AG04449 (cell line): ENCODE data around the gene ALX3.
A peak's percentile ranks its signal among the peaks of the same experiment; 100 is the strongest.

Source experiments
- CTCF ChIA-PET: fragments of 350-600 bp; formaldehyde crosslinking; extraction: SDS; loops from one replicate; lab custom pipeline; 2021; ENCODE audit warnings: antibody characterized with exemption; lab: Yijun Ruan, JAX
- POLR2A ChIA-PET: fragments of 400-600, 350-600 bp; formaldehyde crosslinking; extraction: SDS; loops from one replicate; lab custom pipeline; 2020; ENCODE audit warnings: antibody characterized with exemption, inconsistent platforms; lab: Yijun Ruan, JAX
- DNase-seq: peaks from one replicate; pipeline ENCODE4 v3.0.0-alpha.2; 2010; ENCODE audit warnings: low read depth, low spot score
- H3K4me3 ChIP-seq: 2 replicates; pipeline ENCODE4 v1.5.1; 2011; ENCODE audit warnings: low read depth, mild to moderate bottlenecking, control low read depth, low read length
- CTCF ChIP-seq: IDR thresholded peaks from one replicate; pipeline ENCODE4 v1.5.1; 2011; ENCODE audit warnings: mild to moderate bottlenecking, moderate library complexity, low read length, control low read depth, inconsistent platforms; ENCODE audit not compliant: insufficient read depth; ENCODE audit errors: missing control alignments

ALX3 gene

GRCh38 chr1:110060034-110060661 is 10.3 kb downstream of the ALX3 start:
- peak; percentile 80 for TF ChIP-seq CTCF
- POLR2A ChIA-PET = interaction anchor here (1.0 kb wide), 1 partner anchor 9 kb away, joined by 3 read pairs; no protein-coding TSS in a partner anchor
- no peak for DNase-seq
- H3K4me3 ChIP-seq = no peak overlapping the region
- CTCF ChIA-PET = interaction anchor here (0.6 to 26.6 kb wide), 11 partner anchors 8 to 289 kb away, joined by 3 to 935 read pairs (median 5); partner anchors contain the start of genes ALX3, STRIP1 and UBL4B

- no peak overlapping the region for H3K4me3 ChIP-seq
- CTCF ChIA-PET = interaction anchor here (0.9 to 26.6 kb wide), 7 partner anchors 12 to 233 kb away, joined by 3 to 935 read pairs (median 13); partner anchors contain the start of genes ALX3, STRIP1 and UBL4B
- DNase-seq = no peak
- no peak for TF ChIP-seq CTCF
- POLR2A ChIA-PET = interaction anchor here (1.0 kb wide), 1 partner anchor 8 kb away, joined by 3 read pairs; no protein-coding TSS in a partner anchor
These were observed 11.2 kb downstream of the ALX3 start for GRCh38 chr1:110059133-110059863.

- no peak for DNase-seq
- ChIA-PET CTCF (interaction anchor here (1.0 to 26.6 kb wide), 4 partner anchors 17 to 90 kb away, joined by 3 to 935 read pairs (median 253); partner anchors contain the start of genes STRIP1 and UBL4B), POLR2A (no interaction called here)
- H3K4me3 ChIP-seq = no peak overlapping the region
- TF ChIP-seq CTCF = no peak
These were observed 11.9 kb downstream of the ALX3 start for GRCh38 chr1:110058591-110058990.

GRCh38 chr1:110057963-110058518 is 12.4 kb downstream of the ALX3 start:
- CTCF ChIA-PET = interaction anchor here (1.0 to 26.6 kb wide), 5 partner anchors 13 to 91 kb away, joined by 3 to 935 read pairs (median 6); partner anchors contain the start of genes STRIP1 and UBL4B
- DNase-seq = no peak
- no peak for TF ChIP-seq CTCF
- no peak overlapping the region for H3K4me3 ChIP-seq
- POLR2A ChIA-PET = interaction anchor here (1.2 kb wide), 1 partner anchor 13 kb away, joined by 3 read pairs; the partner anchor contains the start of gene ALX3

GRCh38 chr1:110056776-110057175 is 13.7 kb downstream of the ALX3 start:
- POLR2A ChIA-PET = interaction anchor here (1.2 to 2.2 kb wide), 3 partner anchors 8 to 22 kb away, joined by 3 to 7 read pairs (median 4); partner anchors contain the start of genes ALX3 and STRIP1
- CTCF ChIA-PET = interaction anchor here (0.8 to 26.6 kb wide), 8 partner anchors 9 to 439 kb away, joined by 3 to 935 read pairs (median 6); partner anchors contain the start of genes STRIP1 and UBL4B

More at GRCh38 chr1:110056776-110057175, 13.7 kb downstream of the ALX3 start:
- TF ChIP-seq CTCF = no peak
- no peak for DNase-seq
- no peak overlapping the region for H3K4me3 ChIP-seq
